ENCODE results near the gene DHRSX.

DNA sequence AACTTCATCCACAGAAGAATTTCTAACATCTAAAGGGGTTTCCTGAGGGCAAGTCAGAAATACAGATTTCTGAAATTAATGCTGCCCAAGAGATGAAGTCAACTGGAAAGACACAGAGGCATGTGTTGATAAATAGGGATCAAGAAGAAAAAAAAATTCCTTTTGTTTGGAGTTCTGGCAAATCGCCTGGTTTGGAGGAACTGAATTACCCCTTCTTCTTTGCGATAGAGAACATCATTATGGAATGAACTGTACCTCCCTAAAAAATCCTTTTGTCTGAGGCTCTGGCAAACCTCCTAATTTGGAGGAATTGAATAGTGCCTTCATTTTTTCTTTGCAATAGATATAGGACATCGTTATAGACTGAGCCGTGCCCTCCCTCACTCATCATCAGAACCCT is 200.9 kb downstream of the DHRSX start:
- TF ChIP-seq, protein P1, sequence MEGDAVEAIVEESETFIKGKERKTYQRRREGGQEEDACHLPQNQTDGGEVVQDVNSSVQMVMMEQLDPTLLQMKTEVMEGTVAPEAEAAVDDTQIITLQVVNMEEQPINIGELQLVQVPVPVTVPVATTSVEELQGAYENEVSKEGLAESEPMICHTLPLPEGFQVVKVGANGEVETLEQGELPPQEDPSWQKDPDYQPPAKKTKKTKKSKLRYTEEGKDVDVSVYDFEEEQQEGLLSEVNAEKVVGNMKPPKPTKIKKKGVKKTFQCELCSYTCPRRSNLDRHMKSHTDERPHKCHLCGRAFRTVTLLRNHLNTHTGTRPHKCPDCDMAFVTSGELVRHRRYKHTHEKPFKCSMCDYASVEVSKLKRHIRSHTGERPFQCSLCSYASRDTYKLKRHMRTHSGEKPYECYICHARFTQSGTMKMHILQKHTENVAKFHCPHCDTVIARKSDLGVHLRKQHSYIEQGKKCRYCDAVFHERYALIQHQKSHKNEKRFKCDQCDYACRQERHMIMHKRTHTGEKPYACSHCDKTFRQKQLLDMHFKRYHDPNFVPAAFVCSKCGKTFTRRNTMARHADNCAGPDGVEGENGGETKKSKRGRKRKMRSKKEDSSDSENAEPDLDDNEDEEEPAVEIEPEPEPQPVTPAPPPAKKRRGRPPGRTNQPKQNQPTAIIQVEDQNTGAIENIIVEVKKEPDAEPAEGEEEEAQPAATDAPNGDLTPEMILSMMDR (IDR thresholded peaks at IDR 0.05), result no peak
- TF ChIP-seq POLR2AphosphoS5 (IDR thresholded peaks at IDR 0.05), result no peak

Measured in breast epithelium (tissue), 3 donors.